Gastroesophageal sphincter (tissue), 4 donors: Measurements from ENCODE around the gene RALGPS2. TPM values are rescaled to one million over a fixed set of nuclear protein-coding genes. Genes with fewer than 3 reads are reported as not detected.
"Not testable (repeated sequence)": the region's sequence is repeated elsewhere in the genome, so short reads cannot be mapped to it uniquely, and the experiment has no call there.

ENCODE experiments used
- ATAC-seq: fragments of 150-250 bp; one replicate; pipeline ENCODE4 v1.9.1; 2016; ENCODE audit warnings: mild to moderate bottlenecking, moderate library complexity
- H3K27ac ChIP-seq, 4 donors: fragments of 200-600 bp; sonication (generic) in 3 of 4; 1 replicate in 3 of 4; 2 replicates in 1 of 4; pipeline ENCODE4 v1.5.1; 2016 to 2019
- H3K27me3 ChIP-seq: fragments of 200-600 bp; sonication (generic); one replicate; pipeline ENCODE4 v1.5.1; 2019
- H3K36me3 ChIP-seq, 2 donors: fragments of 200-600 bp; sonication (generic); one replicate each; pipeline ENCODE4 v1.5.1; 2019; ENCODE audit warnings: control low read depth in 1 of 2
- H3K4me1 ChIP-seq, 3 donors: fragments of 200-600 bp; sonication (generic); 1 replicate in 2 of 3; 2 replicates in 1 of 3; pipeline ENCODE4 v1.5.1; 2016 to 2019; ENCODE audit warnings: control low read depth in 2 of 3
- H3K4me3 ChIP-seq, 2 donors: fragments of 200-600 bp; sonication (generic); one replicate each; pipeline ENCODE4 v1.5.1; 2019; ENCODE audit warnings: mild to moderate bottlenecking in 1 of 2, moderate library complexity in 1 of 2
- H3K9me3 ChIP-seq, 3 donors: fragments of 200-600 bp; sonication (generic); one replicate each; pipeline ENCODE4 v1.5.1; 2017 to 2019; ENCODE audit warnings: control low read depth in 2 of 3
- EP300 ChIP-seq: sonication (generic); formaldehyde crosslinking; IDR thresholded peaks from one replicate; pipeline ENCODE4 v1.6.1; 2017; ENCODE audit warnings: antibody characterized with exemption, mild to moderate bottlenecking
- POLR2A ChIP-seq, 2 donors: fragments of 450-650 bp; IDR thresholded peaks; one replicate each; pipeline ENCODE4 v1.6.1; 2017; ENCODE audit warnings: antibody characterized with exemption in 2 of 2, mild to moderate bottlenecking in 2 of 2, moderate library complexity in 1 of 2
- POLR2AphosphoS5 ChIP-seq: sonication (generic); formaldehyde crosslinking; IDR thresholded peaks from one replicate; pipeline ENCODE4 v1.6.1; 2017; ENCODE audit warnings: antibody characterized with exemption
- WGBS, 2 donors: methylation state at CpG; one replicate each; pipeline ENCODE4 v1.1.5; 2018; ENCODE audit warnings: low coverage in 1 of 2; 5-methylcytosine and 5-hydroxymethylcytosine counted together
- total RNA-seq, 4 donors: library from RNA; depleted of rRNA; stranded (reverse); fragments of >200 nt; gene quantifications; one replicate each; pipeline ENCODE4 v1.1.0, GENCODE V29; 2016
- TF ChIP-seq, protein P1 (sequence below), 4 experiments: fragments of 200-600 bp in 2 of 4; fragments of 450-650 bp in 2 of 4; sonication (generic) in 1 of 4; IDR thresholded peaks; one replicate each; pipeline ENCODE4 v1.5.1; 2017 to 2019; ENCODE audit warnings: antibody characterized with exemption in 4 of 4, mild to moderate bottlenecking in 2 of 4, moderate library complexity in 2 of 4

The RALGPS2 gene
- total RNA-seq, 4 donors from 2014 or later = 12.0 to 17.7 (median 15.1) TPM

GRCh38 chr1:178740491-178740890 lies 15.4 kb downstream of the RALGPS2 start:
- TF ChIP-seq EP300 (no peak), POLR2A (IDR thresholded peaks at IDR 0.05) (no peak), POLR2AphosphoS5 (no peak)
- TF ChIP-seq, protein P1, sequence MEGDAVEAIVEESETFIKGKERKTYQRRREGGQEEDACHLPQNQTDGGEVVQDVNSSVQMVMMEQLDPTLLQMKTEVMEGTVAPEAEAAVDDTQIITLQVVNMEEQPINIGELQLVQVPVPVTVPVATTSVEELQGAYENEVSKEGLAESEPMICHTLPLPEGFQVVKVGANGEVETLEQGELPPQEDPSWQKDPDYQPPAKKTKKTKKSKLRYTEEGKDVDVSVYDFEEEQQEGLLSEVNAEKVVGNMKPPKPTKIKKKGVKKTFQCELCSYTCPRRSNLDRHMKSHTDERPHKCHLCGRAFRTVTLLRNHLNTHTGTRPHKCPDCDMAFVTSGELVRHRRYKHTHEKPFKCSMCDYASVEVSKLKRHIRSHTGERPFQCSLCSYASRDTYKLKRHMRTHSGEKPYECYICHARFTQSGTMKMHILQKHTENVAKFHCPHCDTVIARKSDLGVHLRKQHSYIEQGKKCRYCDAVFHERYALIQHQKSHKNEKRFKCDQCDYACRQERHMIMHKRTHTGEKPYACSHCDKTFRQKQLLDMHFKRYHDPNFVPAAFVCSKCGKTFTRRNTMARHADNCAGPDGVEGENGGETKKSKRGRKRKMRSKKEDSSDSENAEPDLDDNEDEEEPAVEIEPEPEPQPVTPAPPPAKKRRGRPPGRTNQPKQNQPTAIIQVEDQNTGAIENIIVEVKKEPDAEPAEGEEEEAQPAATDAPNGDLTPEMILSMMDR (IDR thresholded peaks at IDR 0.05) = no peak
- WGBS, 2 donors = 86% methylated on average over 1 of the region's 1 CpG; no CpG with 5 or more reads in 1 of the 2 donors
- no peaks in the 10 kb centered on the region for H3K27me3 ChIP-seq
- no peaks in the 10 kb centered on the region for H3K9me3 ChIP-seq
- ATAC-seq = no peak
- no peaks in the 10 kb centered on the region for H3K4me1 ChIP-seq
- H3K36me3 ChIP-seq = peaks cover 0 to 3% of the 10 kb centered on the region in 2 donors
- H3K27ac ChIP-seq = no peak overlapping the region
- H3K4me3 ChIP-seq = no peak overlapping the region

DNA sequence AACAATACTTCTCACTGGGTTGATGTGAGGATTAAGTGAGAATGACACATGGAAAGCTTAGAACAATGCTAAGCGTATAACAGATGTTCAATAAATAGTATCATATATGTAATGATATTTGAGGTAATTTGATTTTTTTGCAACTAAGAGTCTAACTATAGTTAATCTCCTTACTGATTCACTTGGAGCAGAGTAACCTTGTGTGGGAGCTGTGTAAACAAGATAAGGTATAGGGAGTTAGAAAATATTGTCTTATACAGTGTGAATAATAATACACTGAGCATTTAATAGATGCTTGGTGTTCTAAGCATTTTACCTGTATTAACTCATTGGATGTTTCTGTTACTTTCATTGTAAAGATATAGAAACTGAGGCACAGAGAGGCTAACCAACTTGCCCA lies 15.9 kb downstream of the RALGPS2 start:
- Histone ChIP-seq H3K27me3 (no peaks in the 10 kb centered on the region), H3K27ac (no peak overlapping the region), H3K4me1 (no peaks in the 10 kb centered on the region), H3K4me3 (no peak overlapping the region), H3K36me3 (peaks cover 0 to 3% of the 10 kb centered on the region in 2 donors), H3K9me3 (no peaks in the 10 kb centered on the region)
- TF ChIP-seq POLR2AphosphoS5 (no peak), POLR2A (IDR thresholded peaks at IDR 0.05) (no peak), EP300 (no peak)
- TF ChIP-seq, protein P1 (IDR thresholded peaks at IDR 0.05) = no peak
- no peak for ATAC-seq
- WGBS, 2 donors = 80 to 100% methylated on average over 1 of the region's 1 CpG

DNA sequence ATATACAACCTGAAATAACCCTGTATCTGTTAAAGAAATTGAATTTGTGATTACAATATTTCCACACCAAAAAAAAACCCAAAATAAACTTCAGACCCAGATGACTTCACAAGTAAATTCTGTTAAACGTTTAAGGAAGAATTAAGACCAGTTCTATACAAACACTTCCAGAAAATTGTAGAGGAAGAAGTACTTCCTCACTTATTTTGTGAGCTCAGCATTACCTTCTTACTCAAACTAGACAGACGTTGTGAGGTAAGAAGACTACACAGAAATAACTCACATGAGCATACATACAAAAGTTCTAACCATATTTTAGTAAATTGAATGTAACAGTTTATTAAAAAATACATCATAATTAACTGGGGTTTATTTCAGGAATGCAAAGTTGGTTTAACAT lies 18.8 kb downstream of the RALGPS2 start:
- Histone ChIP-seq H3K27ac (no peak overlapping the region), H3K27me3 (no peaks in the 10 kb centered on the region), H3K9me3 (no peaks in the 10 kb centered on the region), H3K36me3 (no peaks in the 10 kb centered on the region), H3K4me3 (no peak overlapping the region), H3K4me1 (no peaks in the 10 kb centered on the region)
- no peak for ATAC-seq
- WGBS, 2 donors = 77 to 85% methylated on average over 2 of the region's 2 CpGs
- no peak for TF ChIP-seq POLR2AphosphoS5
- no peak for TF ChIP-seq EP300
- TF ChIP-seq POLR2A (IDR thresholded peaks at IDR 0.05) = no peak
- TF ChIP-seq, protein P1 (IDR thresholded peaks at IDR 0.05) = no peak

DNA sequence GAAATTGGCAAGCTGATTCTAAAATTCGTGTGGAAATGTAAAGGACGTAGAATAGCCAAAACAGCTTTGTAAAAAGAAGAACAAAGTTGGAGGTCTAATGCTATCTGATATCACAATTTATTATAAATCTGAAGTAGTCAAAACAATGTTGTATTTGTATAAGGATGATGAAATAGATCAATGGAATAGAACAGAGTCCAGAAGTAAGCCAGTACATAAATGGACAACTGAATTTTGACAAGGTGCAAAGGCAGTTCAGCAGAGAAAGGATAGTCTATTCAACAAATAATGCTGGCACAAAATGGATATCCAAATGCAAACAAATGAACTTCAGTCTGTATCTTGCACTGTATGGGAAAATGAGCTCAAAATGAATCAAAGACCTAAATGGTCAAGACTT lies 20.2 kb downstream of the RALGPS2 start:
- Histone ChIP-seq H3K4me3 (no peak overlapping the region), H3K27me3 (no peaks in the 10 kb centered on the region), H3K27ac (no peak overlapping the region), H3K4me1 (no peaks in the 10 kb centered on the region), H3K36me3 (no peaks in the 10 kb centered on the region), H3K9me3 (no peaks in the 10 kb centered on the region)
- TF ChIP-seq, protein P1 (IDR thresholded peaks at IDR 0.05) = no peak
- TF ChIP-seq POLR2A (IDR thresholded peaks at IDR 0.05) (no peak), EP300 (no peak), POLR2AphosphoS5 (no peak)
- ATAC-seq = no peak
- WGBS, 2 donors = 72 to 78% methylated on average over 2 of the region's 2 CpGs

- H3K27me3 ChIP-seq = no peaks in the 10 kb centered on the region
- ATAC-seq = no peak
- TF ChIP-seq POLR2A (IDR thresholded peaks at IDR 0.05) (no peak), EP300 (no peak), POLR2AphosphoS5 (no peak)
- TF ChIP-seq, protein P1 (IDR thresholded peaks at IDR 0.05) = no peak
- WGBS, 2 donors = 85 to 92% methylated on average over 2 of the region's 2 CpGs
- H3K27ac ChIP-seq = no peak overlapping the region
- no peaks in the 10 kb centered on the region for H3K9me3 ChIP-seq
- H3K4me1 ChIP-seq = no peaks in the 10 kb centered on the region
- H3K4me3 ChIP-seq = no peak overlapping the region
- H3K36me3 ChIP-seq = no peaks in the 10 kb centered on the region
These were observed 21.3 kb downstream of the RALGPS2 start for GRCh38 chr1:178746345-178746744.

- not testable (repeated sequence) for H3K27ac ChIP-seq, H3K36me3 ChIP-seq, H3K9me3 ChIP-seq, H3K4me1 ChIP-seq, H3K27me3 ChIP-seq, H3K4me3 ChIP-seq, ATAC-seq
- 95 to 100% methylated on average over 2 to 3 of the region's 3 CpGs for WGBS, 2 donors
These were observed 22.3 kb downstream of the RALGPS2 start for GRCh38 chr1:178747361-178747760.
